Ovary (tissue), 9 donors: ENCODE measurements around the gene CNGA1. TPM values are rescaled to one million over a fixed set of nuclear protein-coding genes. Genes with fewer than 3 reads are reported as not detected.

Experiments used
- DNase-seq, 5 donors: peaks; one replicate each; pipeline ENCODE4 v3.0.0-alpha.2; 2019 to 2020
- H3K27ac ChIP-seq, 2 donors: fragments of 200-600 bp; one replicate each; pipeline versions ENCODE4 v1.5.1 to v1.8.0; 2019 to 2022
- H3K27me3 ChIP-seq: fragments of 200-600 bp; one replicate; pipeline ENCODE4 v1.8.0; 2022
- H3K36me3 ChIP-seq: fragments of 200-600 bp; sonication (generic); one replicate; pipeline ENCODE4 v1.5.1; 2019
- H3K4me1 ChIP-seq: one replicate; pipeline ENCODE4 v1.8.1; 2013; ENCODE audit warnings: mild to moderate bottlenecking, moderate library complexity; ENCODE audit not compliant: insufficient read depth
- H3K4me3 ChIP-seq: fragments of 200-600 bp; sonication (generic); one replicate; pipeline ENCODE4 v1.5.1; 2017
- H3K9me3 ChIP-seq, 2 donors: fragments of 200-600 bp in 1 of 2; sonication (generic) in 1 of 2; one replicate each; pipeline versions ENCODE4 v1.5.1 to v1.8.1; 2013 to 2019; ENCODE audit warnings: mild to moderate bottlenecking in 1 of 2, moderate library complexity in 1 of 2
- EP300 ChIP-seq: sonication (generic); formaldehyde crosslinking; IDR thresholded peaks from one replicate; pipeline ENCODE4 v1.6.1; 2017; ENCODE audit warnings: antibody characterized with exemption
- POLR2A ChIP-seq: fragments of 450-650 bp; IDR thresholded peaks from one replicate; pipeline ENCODE4 v1.6.1; 2017; ENCODE audit warnings: antibody characterized with exemption, mild to moderate bottlenecking, moderate library complexity
- WGBS, 3 donors: extraction: QIAGEN DNeasy Blood & Tissue Kit in 1 of 3; methylation state at CpG; one replicate each; pipeline versions ENCODE4 v1.1.5 to v1.1.7; 2013 to 2017; 5-methylcytosine and 5-hydroxymethylcytosine counted together
- intact Hi-C, 4 donors: fragments of 100-400 bp; cut with DNase I; formaldehyde crosslinking; loops; one replicate each; pipeline versions ENCODE4 v1.11.0 to v1.15.1; 2022 to 2023
- polyA plus RNA-seq, 2 donors: library from polyadenylated mRNA; stranded (reverse); fragments of 200-250 nt in 1 of 2; fragments of 350-450 nt in 1 of 2; fragmentation: Illumina TruSeq in 1 of 2; extraction: RNeasy Lipid Tissue Mini Kit (QIAGEN cat#74804) in 1 of 2; gene quantifications; one replicate each; pipeline ENCODE4 v1.2.3, GENCODE V29; 2013 to 2014
- total RNA-seq, 7 donors: library from RNA; depleted of rRNA in 2 of 7; stranded (reverse); fragments of >200 nt in 2 of 7; fragmentation: NEBNext Ultra II Directional in 3 of 7; extraction: Animal tissue kit (Norgen Biotek cat#: 25700) in 3 of 7; gene quantifications; one replicate each; pipeline versions ENCODE4 v1.1.0 to v1.2.4, GENCODE V29; 2016 to 2023
- TF ChIP-seq, protein P1 (sequence below), 3 donors: fragments of 450-650 bp in 2 of 3; fragments of 200-600 bp in 1 of 3; IDR thresholded peaks; one replicate each; pipeline versions ENCODE4 v1.5.1 to v1.8.0; 2016 to 2022; ENCODE audit warnings: antibody characterized with exemption in 3 of 3, mild to moderate bottlenecking in 1 of 3
- donor health status: DM: no; HTN: no; CAD: no; lungs with moderate emphysema.
- donor health status: DM: no; HTN: no; CAD: no.
- donor health status: Bipolar disorder and iron deficiency.
- donor health status: DM: yes; HTN: yes; CAD: no.
- donor health status: DM: no; HTN: no; CAD: no.
- donor health status: DM: yes; HTN: yes; CAD: no.

Gene CNGA1
- total and polyA plus RNA-seq, 9 donors: 0.02 to 1.0 (median 0.11) TPM; not detected in 4

DNA sequence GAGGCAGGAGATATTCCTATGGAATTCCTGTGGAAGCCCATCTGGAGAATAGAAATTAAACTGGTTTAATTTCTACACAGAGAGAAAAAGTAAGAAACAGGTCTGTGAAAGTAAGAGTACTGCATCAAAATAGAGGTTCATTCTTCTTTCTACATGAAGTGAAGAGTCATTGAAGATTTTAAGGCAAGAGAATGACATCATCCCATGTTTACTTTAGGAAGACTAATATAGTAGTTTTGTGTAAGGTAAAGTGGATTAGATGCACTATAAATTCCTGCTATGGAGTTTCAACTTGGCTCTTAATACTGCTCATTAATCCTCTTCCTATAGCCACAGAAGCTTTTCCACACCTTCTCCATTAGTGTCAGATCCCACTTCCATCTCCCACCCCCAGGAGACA is 47.6 kb downstream of the CNGA1 start:
- DNase-seq: no peak
- Histone ChIP-seq H3K27ac (no peak overlapping the region), H3K27me3 (no peaks in the 10 kb centered on the region), H3K36me3 (no peaks in the 10 kb centered on the region), H3K9me3 (no peaks in the 10 kb centered on the region), H3K4me1 (no peaks in the 10 kb centered on the region), H3K4me3 (no peak overlapping the region)
- TF ChIP-seq, protein P1, sequence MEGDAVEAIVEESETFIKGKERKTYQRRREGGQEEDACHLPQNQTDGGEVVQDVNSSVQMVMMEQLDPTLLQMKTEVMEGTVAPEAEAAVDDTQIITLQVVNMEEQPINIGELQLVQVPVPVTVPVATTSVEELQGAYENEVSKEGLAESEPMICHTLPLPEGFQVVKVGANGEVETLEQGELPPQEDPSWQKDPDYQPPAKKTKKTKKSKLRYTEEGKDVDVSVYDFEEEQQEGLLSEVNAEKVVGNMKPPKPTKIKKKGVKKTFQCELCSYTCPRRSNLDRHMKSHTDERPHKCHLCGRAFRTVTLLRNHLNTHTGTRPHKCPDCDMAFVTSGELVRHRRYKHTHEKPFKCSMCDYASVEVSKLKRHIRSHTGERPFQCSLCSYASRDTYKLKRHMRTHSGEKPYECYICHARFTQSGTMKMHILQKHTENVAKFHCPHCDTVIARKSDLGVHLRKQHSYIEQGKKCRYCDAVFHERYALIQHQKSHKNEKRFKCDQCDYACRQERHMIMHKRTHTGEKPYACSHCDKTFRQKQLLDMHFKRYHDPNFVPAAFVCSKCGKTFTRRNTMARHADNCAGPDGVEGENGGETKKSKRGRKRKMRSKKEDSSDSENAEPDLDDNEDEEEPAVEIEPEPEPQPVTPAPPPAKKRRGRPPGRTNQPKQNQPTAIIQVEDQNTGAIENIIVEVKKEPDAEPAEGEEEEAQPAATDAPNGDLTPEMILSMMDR (IDR thresholded peaks at IDR 0.05): no peak
- TF ChIP-seq EP300: no peak
- no peak for TF ChIP-seq POLR2A
- intact Hi-C loops: no loop called here

DNA sequence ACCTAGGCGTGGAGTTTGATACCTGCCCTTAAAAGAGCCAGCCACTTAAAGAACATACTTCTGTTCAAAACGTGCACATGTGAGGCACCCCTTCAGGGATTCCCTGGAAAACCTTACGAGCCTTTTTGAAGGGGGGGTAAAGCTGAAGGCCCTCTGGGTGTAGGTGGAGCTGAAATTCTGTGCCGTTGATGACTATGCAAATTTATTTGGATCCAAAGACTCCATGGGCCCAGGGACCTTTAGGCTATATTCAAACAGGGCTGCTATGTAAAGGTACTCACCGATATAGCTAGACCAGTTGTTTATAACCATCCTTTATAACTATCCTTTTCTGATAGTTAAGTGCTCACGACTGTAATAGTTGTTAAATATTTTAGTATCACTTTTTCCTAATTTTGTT is 61.8 kb downstream of the CNGA1 start:
- Histone ChIP-seq H3K9me3 (no peaks in the 10 kb centered on the region), H3K4me3 (no peak overlapping the region), H3K27ac (no peak overlapping the region), H3K4me1 (no peaks in the 10 kb centered on the region), H3K27me3 (no peaks in the 10 kb centered on the region), H3K36me3 (no peaks in the 10 kb centered on the region)
- DNase-seq: no peak
- TF ChIP-seq EP300: no peak
- TF ChIP-seq, protein P1 (IDR thresholded peaks at IDR 0.05): no peak
- TF ChIP-seq POLR2A: no peak
- 70 to 82% (median 73%) methylated on average over 6 of the region's 6 CpGs for WGBS, 3 donors
- intact Hi-C loops: no loop called here

DNA sequence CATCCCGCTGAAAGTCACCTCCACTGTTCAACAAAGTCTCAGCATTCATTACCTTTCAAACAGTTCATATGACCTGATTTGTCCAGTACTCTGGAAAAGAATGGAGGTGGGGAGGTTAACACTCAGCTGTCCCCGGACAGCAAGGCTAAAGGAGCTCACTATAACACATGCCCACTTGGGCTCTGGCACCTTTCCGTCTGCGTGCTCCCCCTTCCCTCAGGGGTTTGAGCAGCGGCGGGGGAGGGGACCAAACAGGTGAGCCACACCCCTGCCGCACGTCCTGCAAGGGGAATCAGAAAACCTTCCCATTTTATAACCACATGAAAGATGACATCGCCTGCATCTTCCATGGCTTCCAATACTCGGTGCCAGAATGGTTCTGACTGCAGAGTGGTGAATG is 62.2 kb downstream of the CNGA1 start:
- Histone ChIP-seq H3K36me3 (no peaks in the 10 kb centered on the region), H3K4me1 (no peaks in the 10 kb centered on the region), H3K9me3 (no peaks in the 10 kb centered on the region), H3K4me3 (no peak overlapping the region), H3K27me3 (no peaks in the 10 kb centered on the region), H3K27ac (no peak overlapping the region)
- DNase-seq: no peak
- intact Hi-C loops: no loop called here
- TF ChIP-seq EP300 (no peak), POLR2A (no peak)
- TF ChIP-seq, protein P1 (IDR thresholded peaks at IDR 0.05): no peak
- 49 to 73% (median 59%) methylated on average over 10 of the region's 10 CpGs for WGBS, 3 donors

DNA sequence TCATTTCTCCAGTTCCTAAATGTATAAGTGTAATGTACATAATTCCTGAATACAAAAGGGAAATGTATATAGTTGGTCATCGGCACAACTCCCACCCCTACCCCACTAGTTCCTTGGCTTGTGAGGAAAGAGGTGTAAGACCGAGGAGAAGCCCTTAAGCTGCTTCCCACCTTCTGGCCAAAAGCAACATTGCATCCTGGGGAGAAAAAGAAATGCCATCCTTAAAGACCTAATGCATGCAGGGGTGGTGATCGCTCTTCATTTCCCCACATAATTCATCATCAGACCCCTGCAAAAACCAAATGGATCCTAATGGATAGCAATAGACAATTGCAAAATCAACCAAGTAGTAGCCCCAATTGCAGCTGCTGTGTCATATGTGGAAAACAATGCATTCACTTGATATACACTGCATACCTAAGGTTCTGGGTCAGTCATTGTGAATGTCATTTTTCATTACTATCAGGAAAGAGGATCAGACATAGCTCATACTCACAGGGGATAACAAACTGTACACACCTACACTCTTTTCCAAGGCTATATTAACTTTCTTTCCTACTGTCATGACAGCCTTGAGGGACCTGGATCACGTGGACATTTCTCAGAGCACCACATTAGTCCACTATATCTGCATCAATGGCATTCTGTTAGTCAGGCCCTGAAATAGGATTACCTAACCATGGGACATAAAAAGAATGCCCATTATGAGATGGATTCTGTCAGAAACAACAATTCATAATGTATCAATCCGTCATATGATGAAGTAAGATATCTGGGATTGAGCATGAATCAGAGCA is 70.4 kb downstream of the CNGA1 start:
- Histone ChIP-seq H3K9me3 (no peaks in the 10 kb centered on the region), H3K27me3 (no peaks in the 10 kb centered on the region), H3K36me3 (no peaks in the 10 kb centered on the region), H3K27ac (no peak overlapping the region), H3K4me3 (no peak overlapping the region), H3K4me1 (no peaks in the 10 kb centered on the region)
- WGBS, 3 donors: 79 to 82% (median 80%) methylated on average over 5 of the region's 5 CpGs
- no peak for DNase-seq
- intact Hi-C loops: no loop called here
- TF ChIP-seq, protein P1 (IDR thresholded peaks at IDR 0.05): no peak
- no peak for TF ChIP-seq EP300
- no peak for TF ChIP-seq POLR2A
